ENCODE measurements around the gene ABCD4.

GRCh38 chr14:74257941-74258763 is 44.6 kb downstream of the ABCD4 start:
- TF ChIP-seq TCF4 (CRISPR knock-in tag; IDR thresholded peaks at IDR 0.05; ENCODE audit: borderline replicate concordance) (no peak), CREB5 (CRISPR knock-in tag; IDR thresholded peaks at IDR 0.05; ENCODE audit: low read depth) (no peak), PATZ1 (CRISPR knock-in tag; IDR thresholded peaks at IDR 0.05; ENCODE audit: borderline replicate concordance) (no peak), ESRRG (CRISPR knock-in tag; IDR thresholded peaks at IDR 0.05) (no peak), POU6F1 (CRISPR knock-in tag; IDR thresholded peaks at IDR 0.05; ENCODE audit: borderline replicate concordance, low read depth) (no peak), RARB (CRISPR knock-in tag; IDR thresholded peaks at IDR 0.05) (no peak), BACH2 (CRISPR knock-in tag; IDR thresholded peaks at IDR 0.05; ENCODE audit: borderline replicate concordance) (no peak), GLIS3 (CRISPR knock-in tag; IDR thresholded peaks at IDR 0.05) (no peak)

Data from SK-N-SH treated with all-trans-retinoic acid at 6 μM for 48 hours (cell line).